Hepatocyte (in vitro differentiated cells): Measurements from ENCODE around the gene THAP4.

Source experiments
- EZH2 ChIP-seq: fragments of 200-600 bp; sonication (generic); IDR thresholded peaks from 2 replicates; pipeline ENCODE4 v1.6.1; 2016; ENCODE audit warnings: antibody characterized with exemption, mild to moderate bottlenecking, borderline replicate concordance
- TF ChIP-seq, protein P1 (sequence below): fragments of 200-600 bp; sonication (generic); IDR thresholded peaks from 2 replicates; pipeline ENCODE4 v1.5.1; 2016; ENCODE audit warnings: antibody characterized with exemption, mild to moderate bottlenecking; ENCODE audit not compliant: poor library complexity

DNA sequence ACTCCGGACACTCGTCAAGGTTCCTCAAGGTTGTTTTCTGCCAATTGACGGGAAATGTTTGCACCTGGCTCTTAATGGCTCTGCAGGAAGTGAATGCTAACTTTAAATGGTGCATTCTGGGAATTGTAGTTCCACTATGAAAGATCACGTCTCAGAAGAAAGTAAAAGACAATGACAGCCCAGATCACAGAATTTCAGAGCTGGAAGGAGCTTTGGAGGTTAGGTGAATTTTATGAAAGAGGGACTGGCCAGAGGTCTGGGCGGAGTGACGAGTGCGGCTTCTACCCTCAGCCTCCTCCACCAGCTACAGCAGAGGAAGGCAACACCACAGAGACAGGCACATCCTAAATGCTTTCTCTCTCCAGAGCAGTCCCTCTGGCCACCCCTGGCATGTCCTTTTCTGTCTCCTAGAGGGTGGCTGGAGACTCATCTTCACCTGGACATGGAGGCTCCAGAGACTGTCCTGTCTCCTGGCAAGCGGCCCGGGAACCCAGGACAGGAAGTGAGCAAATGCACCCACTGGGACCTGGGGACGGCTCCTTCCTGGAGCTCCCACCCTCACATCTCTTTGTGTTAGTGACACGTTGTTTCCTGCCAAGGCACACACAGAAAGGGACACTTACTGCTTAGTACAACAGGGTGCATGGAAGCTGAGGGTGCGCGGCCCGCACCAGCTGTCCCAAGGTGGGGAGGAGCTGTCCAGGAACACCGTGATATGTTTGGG lies 19.4 kb downstream of the THAP4 start:
- TF ChIP-seq, protein P1, sequence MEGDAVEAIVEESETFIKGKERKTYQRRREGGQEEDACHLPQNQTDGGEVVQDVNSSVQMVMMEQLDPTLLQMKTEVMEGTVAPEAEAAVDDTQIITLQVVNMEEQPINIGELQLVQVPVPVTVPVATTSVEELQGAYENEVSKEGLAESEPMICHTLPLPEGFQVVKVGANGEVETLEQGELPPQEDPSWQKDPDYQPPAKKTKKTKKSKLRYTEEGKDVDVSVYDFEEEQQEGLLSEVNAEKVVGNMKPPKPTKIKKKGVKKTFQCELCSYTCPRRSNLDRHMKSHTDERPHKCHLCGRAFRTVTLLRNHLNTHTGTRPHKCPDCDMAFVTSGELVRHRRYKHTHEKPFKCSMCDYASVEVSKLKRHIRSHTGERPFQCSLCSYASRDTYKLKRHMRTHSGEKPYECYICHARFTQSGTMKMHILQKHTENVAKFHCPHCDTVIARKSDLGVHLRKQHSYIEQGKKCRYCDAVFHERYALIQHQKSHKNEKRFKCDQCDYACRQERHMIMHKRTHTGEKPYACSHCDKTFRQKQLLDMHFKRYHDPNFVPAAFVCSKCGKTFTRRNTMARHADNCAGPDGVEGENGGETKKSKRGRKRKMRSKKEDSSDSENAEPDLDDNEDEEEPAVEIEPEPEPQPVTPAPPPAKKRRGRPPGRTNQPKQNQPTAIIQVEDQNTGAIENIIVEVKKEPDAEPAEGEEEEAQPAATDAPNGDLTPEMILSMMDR: no peak
- no peak for TF ChIP-seq EZH2
